Esophagus squamous epithelium (tissue), 5 donors: ENCODE measurements around the gene ETS2. TPM values are rescaled to one million over a fixed set of nuclear protein-coding genes. Genes with fewer than 3 reads are reported as not detected.
A peak's percentile ranks its signal among the peaks of the same experiment; 100 is the strongest.

Experiments
- DNase-seq: peaks from one replicate; lab custom pipeline; 2025; lab: John Stamatoyannopoulos, UW
- H3K27ac ChIP-seq, 4 donors: fragments of 200-600 bp; sonication (generic); one replicate each; pipeline ENCODE4 v1.5.1; 2016 to 2019; ENCODE audit warnings: mild to moderate bottlenecking in 1 of 4
- H3K27me3 ChIP-seq, 4 donors: fragments of 200-600 bp; sonication (generic); 1 replicate in 3 of 4; 2 replicates in 1 of 4; pipeline versions ENCODE4 v1.5.1 to v1.6.0; 2017 to 2021; ENCODE audit warnings: antibody characterized with exemption in 1 of 4
- H3K36me3 ChIP-seq, 3 donors: fragments of 200-600 bp; sonication (generic); one replicate each; pipeline ENCODE4 v1.5.1; 2016 to 2019
- H3K4me1 ChIP-seq, 3 donors: fragments of 200-600 bp; sonication (generic); one replicate each; pipeline ENCODE4 v1.5.1; 2017 to 2019
- H3K4me3 ChIP-seq, 4 donors: fragments of 200-600 bp; sonication (generic); 1 replicate in 3 of 4; 2 replicates in 1 of 4; pipeline ENCODE4 v1.5.1; 2016 to 2019; ENCODE audit warnings: mild to moderate bottlenecking in 2 of 4, moderate library complexity in 1 of 4
- H3K9me3 ChIP-seq, 3 donors: fragments of 200-600 bp; sonication (generic); one replicate each; pipeline ENCODE4 v1.5.1; 2016 to 2019
- POLR2A ChIP-seq, 4 donors: fragments of 450-650 bp; IDR thresholded peaks; one replicate each; pipeline ENCODE4 v1.6.1; 2017; ENCODE audit warnings: antibody characterized with exemption in 4 of 4, mild to moderate bottlenecking in 4 of 4, moderate library complexity in 3 of 4
- WGBS, 2 donors: methylation state at CpG; one replicate each; pipeline ENCODE4 v1.1.5; 2018; 5-methylcytosine and 5-hydroxymethylcytosine counted together
- intact Hi-C: fragments of 100-400 bp; cut with DNase I; formaldehyde crosslinking; loops from one replicate; pipeline ENCODE4 v1.15.0; 2022
- total RNA-seq, 4 donors: library from RNA; depleted of rRNA; stranded (reverse); fragments of >200 nt; gene quantifications; one replicate each; pipeline ENCODE4 v1.1.0, GENCODE V29; 2016
- TF ChIP-seq, protein P1 (sequence below), 6 experiments: fragments of 450-650 bp in 4 of 6; fragments of 200-600 bp in 2 of 6; sonication (generic) in 2 of 6; IDR thresholded peaks; one replicate each; pipeline ENCODE4 v1.5.1; 2016 to 2019; ENCODE audit warnings: antibody characterized with exemption in 6 of 6, mild to moderate bottlenecking in 4 of 6, moderate library complexity in 4 of 6
- donor health status: DM: yes; HTN: yes; CAD: no.

Gene ETS2
- total RNA-seq, 4 donors from 2014 or later = 67.5 to 118 (median 78.8) TPM

DNA sequence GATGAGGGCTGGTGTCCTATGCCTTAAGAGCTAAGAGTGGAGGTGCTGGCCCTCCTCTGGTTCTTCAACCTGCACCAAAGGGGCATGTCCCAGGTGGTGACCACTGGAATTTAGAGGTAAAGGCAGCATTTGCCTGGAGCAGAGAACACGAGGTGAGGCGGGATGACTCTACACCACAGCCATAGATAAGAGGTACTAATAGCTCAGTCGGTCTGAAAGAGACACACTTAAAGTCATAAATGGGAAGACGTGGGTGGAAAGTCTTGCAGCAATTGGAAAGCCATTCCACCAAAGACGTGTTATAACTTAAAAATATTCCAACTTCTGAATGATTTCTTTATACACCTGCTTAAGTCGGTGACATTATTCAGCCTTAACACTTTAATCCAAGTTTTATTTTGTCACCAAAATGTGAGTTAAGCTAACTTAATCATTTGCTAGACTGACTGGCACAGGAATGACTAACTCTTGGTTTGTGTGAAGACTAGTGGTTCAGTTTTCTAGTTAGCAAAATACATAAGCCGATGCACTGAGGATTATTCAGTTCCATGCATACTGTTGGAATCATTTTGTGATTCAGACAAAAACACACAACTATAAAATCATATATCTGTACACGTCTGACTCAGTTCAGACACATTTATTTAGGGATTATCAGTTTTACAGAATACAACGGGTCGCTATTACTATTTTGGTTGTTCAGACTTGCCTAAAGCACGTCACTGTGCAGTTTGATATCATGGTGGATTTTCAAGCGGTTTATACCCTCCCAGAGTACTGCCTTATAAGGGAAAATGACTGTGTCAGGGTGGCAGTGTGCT is 4.6 kb upstream of the ETS2 start:
- peak overlapping the region; percentile 51 to 100 (median 74) for H3K27ac ChIP-seq
- no peaks in the 10 kb centered on the region for H3K9me3 ChIP-seq
- H3K4me3 ChIP-seq = no peak overlapping the region
- no peaks in the 10 kb centered on the region for H3K36me3 ChIP-seq
- no peak for DNase-seq
- TF ChIP-seq POLR2A (IDR thresholded peaks at IDR 0.05) = no peak
- TF ChIP-seq, protein P1, sequence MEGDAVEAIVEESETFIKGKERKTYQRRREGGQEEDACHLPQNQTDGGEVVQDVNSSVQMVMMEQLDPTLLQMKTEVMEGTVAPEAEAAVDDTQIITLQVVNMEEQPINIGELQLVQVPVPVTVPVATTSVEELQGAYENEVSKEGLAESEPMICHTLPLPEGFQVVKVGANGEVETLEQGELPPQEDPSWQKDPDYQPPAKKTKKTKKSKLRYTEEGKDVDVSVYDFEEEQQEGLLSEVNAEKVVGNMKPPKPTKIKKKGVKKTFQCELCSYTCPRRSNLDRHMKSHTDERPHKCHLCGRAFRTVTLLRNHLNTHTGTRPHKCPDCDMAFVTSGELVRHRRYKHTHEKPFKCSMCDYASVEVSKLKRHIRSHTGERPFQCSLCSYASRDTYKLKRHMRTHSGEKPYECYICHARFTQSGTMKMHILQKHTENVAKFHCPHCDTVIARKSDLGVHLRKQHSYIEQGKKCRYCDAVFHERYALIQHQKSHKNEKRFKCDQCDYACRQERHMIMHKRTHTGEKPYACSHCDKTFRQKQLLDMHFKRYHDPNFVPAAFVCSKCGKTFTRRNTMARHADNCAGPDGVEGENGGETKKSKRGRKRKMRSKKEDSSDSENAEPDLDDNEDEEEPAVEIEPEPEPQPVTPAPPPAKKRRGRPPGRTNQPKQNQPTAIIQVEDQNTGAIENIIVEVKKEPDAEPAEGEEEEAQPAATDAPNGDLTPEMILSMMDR (IDR thresholded peaks at IDR 0.05) = no peak
- intact Hi-C loops = loop anchor here (10.0 kb wide), 3 partner anchors 66 to 334 kb away; no protein-coding TSS in a partner anchor
- 44 to 70% methylated on average over 12 of the region's 12 CpGs for WGBS, 2 donors
- H3K4me1 ChIP-seq = peaks cover 9 to 85% (median 32%) of the 10 kb centered on the region in 3 donors
- no peaks in the 10 kb centered on the region for H3K27me3 ChIP-seq

DNA sequence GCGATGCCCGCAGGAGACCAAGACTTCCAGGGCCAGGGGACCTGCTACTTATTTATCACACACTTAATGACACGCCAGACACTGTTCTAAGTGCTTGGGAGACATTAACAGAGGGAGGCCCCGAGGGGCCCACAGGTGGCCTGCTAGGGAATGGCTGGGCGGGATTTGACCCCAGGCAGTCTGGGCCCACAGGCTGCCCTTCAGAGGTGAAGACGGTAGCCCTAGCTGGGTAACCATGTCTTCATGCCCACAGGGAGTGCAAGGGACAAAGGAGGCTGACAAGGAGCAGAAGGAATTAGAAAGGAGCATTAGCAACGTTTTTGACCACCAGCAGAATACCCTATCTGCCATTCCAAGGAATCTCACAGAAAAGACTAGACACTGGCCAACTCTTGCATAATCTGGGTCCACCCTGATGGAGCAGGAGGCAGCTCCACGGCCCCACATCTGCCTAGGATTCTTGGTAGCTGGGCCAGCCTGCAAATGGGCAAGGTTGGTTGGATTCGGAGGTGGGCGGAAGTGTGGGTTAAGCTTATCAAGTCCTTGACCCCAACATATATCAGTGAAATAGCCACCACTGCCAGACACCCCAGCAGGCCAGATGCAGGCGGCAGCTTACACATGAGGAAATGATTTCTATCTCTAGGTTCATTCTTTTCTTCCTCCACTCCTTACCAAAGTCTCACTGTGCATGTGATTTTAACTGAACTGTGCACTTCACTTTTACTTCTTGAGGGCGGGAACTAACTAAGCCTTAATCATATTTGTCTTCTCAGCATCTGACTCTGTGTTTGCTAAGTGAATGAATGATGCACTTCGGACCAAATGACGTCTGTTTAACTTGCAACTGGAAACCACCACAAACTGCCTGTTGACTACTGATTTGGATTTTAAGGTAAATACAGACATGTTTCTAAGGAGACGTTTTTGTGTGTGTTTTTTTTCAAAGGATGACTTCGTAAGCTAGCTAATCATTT is 3.4 kb upstream of the ETS2 start:
- peaks cover 9 to 73% (median 30%) of the 10 kb centered on the region in 3 donors for H3K4me1 ChIP-seq
- intact Hi-C loops = loop anchor here (10.0 kb wide), 3 partner anchors 68 to 332 kb away; no protein-coding TSS in a partner anchor
- TF ChIP-seq, protein P1 (IDR thresholded peaks at IDR 0.05) = peak in 1 of 6 experiments; percentile 4
- TF ChIP-seq POLR2A (IDR thresholded peaks at IDR 0.05) = no peak
- DNase-seq = no peak
- H3K27me3 ChIP-seq = no peaks in the 10 kb centered on the region
- H3K27ac ChIP-seq = peak overlapping the region; percentile 51 to 100 (median 86)
- WGBS, 2 donors = 67 to 76% methylated on average over 14 to 15 of the region's 16 CpGs
- H3K36me3 ChIP-seq = no peaks in the 10 kb centered on the region
- no peaks in the 10 kb centered on the region for H3K9me3 ChIP-seq
- no peak overlapping the region for H3K4me3 ChIP-seq

DNA sequence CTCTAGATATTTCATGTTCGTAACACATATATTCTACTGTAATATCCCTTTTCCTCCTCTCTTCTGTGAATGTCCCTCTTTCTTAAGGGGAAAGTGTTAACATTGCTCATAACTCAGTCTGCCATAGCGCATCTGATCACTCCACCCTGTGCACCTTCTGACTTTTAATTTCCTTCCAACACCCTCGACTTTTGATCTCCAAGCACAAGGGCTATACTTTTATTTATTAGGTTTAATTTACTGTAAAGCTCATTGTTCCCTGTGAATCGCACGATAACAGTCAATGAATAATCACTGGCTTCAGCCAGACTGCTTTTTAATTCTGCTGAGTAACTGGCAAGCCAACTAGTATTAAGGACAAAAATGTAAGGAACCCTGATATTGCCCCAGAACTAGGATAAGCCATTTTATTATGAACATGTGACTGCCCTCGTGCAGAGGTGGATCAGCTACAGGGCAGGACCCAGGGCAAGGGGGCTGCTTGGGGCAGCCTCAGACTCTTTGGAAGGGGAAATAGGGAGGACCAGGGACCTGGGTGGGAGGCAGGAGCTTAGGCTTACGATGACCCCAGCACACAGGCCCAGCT is 2.6 kb upstream of the ETS2 start:
- H3K9me3 ChIP-seq = no peaks in the 10 kb centered on the region
- H3K27ac ChIP-seq = peak overlapping the region in 3 of 4 donors; percentile 23 to 100 (median 99)
- H3K27me3 ChIP-seq = no peaks in the 10 kb centered on the region
- intact Hi-C loops = loop anchor here (10.0 kb wide), 3 partner anchors 68 to 332 kb away; no protein-coding TSS in a partner anchor
- H3K4me1 ChIP-seq = peaks cover 14 to 73% (median 23%) of the 10 kb centered on the region in 3 donors
- no peak overlapping the region for H3K4me3 ChIP-seq
- H3K36me3 ChIP-seq = peaks cover 0 to 4% (median 0%) of the 10 kb centered on the region in 3 donors
- no peak for DNase-seq
- no peak for TF ChIP-seq POLR2A (IDR thresholded peaks at IDR 0.05)
- TF ChIP-seq, protein P1 (IDR thresholded peaks at IDR 0.05) = no peak
- WGBS, 2 donors = 40 to 59% methylated on average over 7 of the region's 7 CpGs

- H3K4me3 ChIP-seq = peak overlapping the region; percentile 95 to 99 (median 98)
- no peak for DNase-seq
- TF ChIP-seq POLR2A (IDR thresholded peaks at IDR 0.05) = no peak
- TF ChIP-seq, protein P1 (IDR thresholded peaks at IDR 0.05) = no peak
- no peaks in the 10 kb centered on the region for H3K27me3 ChIP-seq
- intact Hi-C loops = loop anchor here (10.0 kb wide), 3 partner anchors 69 to 331 kb away; no protein-coding TSS in a partner anchor
- peaks cover 17 to 74% (median 23%) of the 10 kb centered on the region in 3 donors for H3K4me1 ChIP-seq
- no peaks in the 10 kb centered on the region for H3K9me3 ChIP-seq
- peaks cover 0 to 6% (median 0%) of the 10 kb centered on the region in 3 donors for H3K36me3 ChIP-seq
- WGBS, 2 donors = 26 to 30% methylated on average over 7 to 11 of the region's 13 CpGs
- peak overlapping the region; percentile 99 to 100 (median 100) for H3K27ac ChIP-seq
These were observed 1.5 kb upstream of the ETS2 start for GRCh38 chr21:38804030-38804788.
